B cell (primary cell): ENCODE data around the gene CCDC88C. TPM values are rescaled to one million over a fixed set of nuclear protein-coding genes. Genes with fewer than 3 reads are reported as not detected.

Experiments used
- ATAC-seq: fragments of 200-7000 bp; cut with Tn5 transposase; one replicate; pipeline ENCODE4 v1.10.0; 2021; ENCODE audit warnings: low read depth, mild to moderate bottlenecking, moderate number of reproducible peaks, moderate library complexity
- CTCF ChIA-PET: fragments of 350-600 bp; sonication (Branson Sonifier 250); formaldehyde crosslinking; loops from one replicate; lab custom pipeline; 2021; ENCODE audit warnings: antibody characterized with exemption, inconsistent platforms; lab: Charles Lee
- POLR2A ChIA-PET: fragments of 350-600 bp; sonication (Branson Sonifier 250); formaldehyde crosslinking; loops from one replicate; lab custom pipeline; 2021; ENCODE audit warnings: antibody characterized with exemption; lab: Charles Lee
- DNase-seq: peaks from one replicate; pipeline ENCODE4 v3.0.0; 2013
- H2AFZ ChIP-seq: 2 replicates; pipeline ENCODE4 v1.6.1; 2012; ENCODE audit warnings: mild to moderate bottlenecking, low read depth, low read length; ENCODE audit not compliant: insufficient read depth, poor library complexity, severe bottlenecking
- H3K27ac ChIP-seq, 2 donors: 1 replicate in 1 of 2; 2 replicates in 1 of 2; pipeline ENCODE4 v1.5.1; 2012 to 2013; ENCODE audit warnings: low read length in 2 of 2, mild to moderate bottlenecking in 2 of 2, moderate library complexity in 1 of 2
- H3K27me3 ChIP-seq, 4 experiments: fragments of 200-600 bp in 1 of 4; sonication (generic) in 1 of 4; replicated peaks in 1 of 4; 1 replicate in 2 of 4; 2 replicates in 2 of 4; pipeline versions ENCODE4 v1.6.1 to v1.7.0; 2013 to 2016; ENCODE audit warnings: low read length in 3 of 4, mild to moderate bottlenecking in 2 of 4, mixed read lengths in 1 of 4, moderate library complexity in 1 of 4; ENCODE audit not compliant: insufficient read depth in 4 of 4, control insufficient read depth in 3 of 4; ENCODE audit errors: control extremely low read depth in 1 of 4
- H3K36me3 ChIP-seq, 2 experiments: replicated peaks in 1 of 2; 1 replicate in 1 of 2; 2 replicates in 1 of 2; pipeline versions ENCODE4 v1.6.1 to v1.7.1; 2013; ENCODE audit warnings: low read length in 1 of 2; ENCODE audit not compliant: insufficient read depth in 2 of 2, control insufficient read depth in 1 of 2; ENCODE audit errors: control extremely low read depth in 1 of 2, extremely low read depth in 1 of 2
- H3K4me1 ChIP-seq, 2 donors: fragments of 200-600 bp in 1 of 2; sonication (generic) in 1 of 2; 1 replicate in 1 of 2; 2 replicates in 1 of 2; pipeline versions ENCODE4 v1.5.1 to v1.6.1; 2013 to 2017; ENCODE audit warnings: low read length in 2 of 2; ENCODE audit not compliant: control insufficient read depth in 2 of 2, insufficient read depth in 2 of 2
- H3K4me2 ChIP-seq: replicated peaks from 2 replicates; pipeline ENCODE3; 2012; ENCODE audit warnings: mild to moderate bottlenecking, low read depth, low read length; ENCODE audit not compliant: poor library complexity, severe bottlenecking
- H3K4me3 ChIP-seq, 5 experiments: fragments of 200-600 bp in 1 of 5; sonication (generic) in 1 of 5; 1 replicate in 3 of 5; 2 replicates in 2 of 5; pipeline versions ENCODE4 v1.5.1 to v1.7.0; 2011 to 2016; ENCODE audit warnings: low read length in 4 of 5, mild to moderate bottlenecking in 4 of 5, low read depth in 2 of 5, control low read depth in 1 of 5, moderate library complexity in 1 of 5; ENCODE audit not compliant: insufficient read depth in 1 of 5; ENCODE audit errors: control extremely low read depth in 1 of 5, extremely low read depth in 1 of 5
- H3K79me2 ChIP-seq: fragments of 200-600 bp; sonication (generic); one replicate; pipeline ENCODE4 v1.6.0; 2016; ENCODE audit warnings: low read length; ENCODE audit not compliant: control insufficient read depth, insufficient read depth
- H3K9ac ChIP-seq: fragments of 200-600 bp; sonication (generic); 2 replicates; pipeline ENCODE4 v1.6.1; 2017; ENCODE audit warnings: mild to moderate bottlenecking, low read length, moderate library complexity
- H3K9me3 ChIP-seq, 3 donors: one replicate each; pipeline versions ENCODE4 v1.6.1 to v1.7.1; 2013; ENCODE audit warnings: low read length in 2 of 3; ENCODE audit not compliant: control insufficient read depth in 2 of 3, insufficient read depth in 1 of 3; ENCODE audit errors: control extremely low read depth in 1 of 3
- H4K20me1 ChIP-seq: 2 replicates; pipeline ENCODE4 v1.6.0; 2012; ENCODE audit warnings: mild to moderate bottlenecking, low read length; ENCODE audit not compliant: insufficient read depth, control insufficient read depth, poor library complexity, severe bottlenecking
- H3K27ac Mint-ChIP-seq: one replicate; pipeline ENCODE4 v1.8.0; 2021; ENCODE audit warnings: mixed read lengths
- H3K27me3 Mint-ChIP-seq: one replicate; pipeline ENCODE4 v1.8.0; 2021; ENCODE audit warnings: mixed read lengths
- H3K4me1 Mint-ChIP-seq: one replicate; pipeline ENCODE4 v1.8.0; 2021; ENCODE audit warnings: mixed read lengths
- H3K4me3 Mint-ChIP-seq: one replicate; pipeline ENCODE4 v1.8.0; 2021; ENCODE audit warnings: mixed read lengths
- H3K9me3 Mint-ChIP-seq: one replicate; pipeline ENCODE4 v1.8.0; 2022; ENCODE audit warnings: mixed read lengths; ENCODE audit not compliant: insufficient read depth
- CTCF ChIP-seq: fragments of 200-600 bp; IDR thresholded peaks from one replicate; pipeline ENCODE4 v1.8.0; 2022; ENCODE audit warnings: antibody characterized with exemption, mild to moderate bottlenecking
- EZH2 ChIP-seq: IDR thresholded peaks from 2 replicates; pipeline ENCODE4 v1.6.1; 2012; ENCODE audit warnings: borderline replicate concordance, low read depth, mild to moderate bottlenecking, moderate library complexity, low read length; ENCODE audit not compliant: insufficient read depth, poor library complexity, severe bottlenecking
- WGBS: methylation state at CpG from one replicate; pipeline ENCODE4 v1.1.5; 2013; ENCODE audit warnings: missing lambda C conversion rate; ENCODE audit not compliant: insufficient coverage; 5-methylcytosine and 5-hydroxymethylcytosine counted together
- intact Hi-C: fragments of 100-400 bp; cut with micrococcal nuclease; formaldehyde crosslinking; loops from one replicate; pipeline ENCODE4 v1.10.0; 2022
- polyA plus RNA-seq: library from polyadenylated mRNA; depleted of rRNA; stranded (reverse); fragments of >200 nt; gene quantifications from 2 replicates; pipeline ENCODE4 v1.2.3, GENCODE V29; 2012
- total RNA-seq, 2 donors: library from RNA; stranded (reverse); fragments of 120-200 nt in 1 of 2; gene quantifications; 1 replicate in 1 of 2; 2 replicates in 1 of 2; pipeline versions ENCODE4 v1.2.3 to v1.2.4, GENCODE V29; 2013 to 2022

The CCDC88C gene
- total and polyA plus RNA-seq, 2 donors (not counting 1 experiment from before 2014, with no cell fraction given), result 98.7 to 181 TPM

GRCh38 chr14:91349481-91350074 lies 68.0 kb downstream of the CCDC88C start:
- peak overlapping the region; percentile 47 for H3K27ac Mint-ChIP-seq
- peak overlapping the region; percentile 22 for H3K9ac ChIP-seq
- H3K4me1 Mint-ChIP-seq, result peaks cover 80% of the 10 kb centered on the region
- intact Hi-C loops, result loop anchor here (2.0 kb wide), 2 partner anchors 15 to 25 kb away; no protein-coding TSS in a partner anchor
- peaks cover 82% of the 10 kb centered on the region for H4K20me1 ChIP-seq
- peaks cover 57 to 70% of the 10 kb centered on the region in 2 donors for H3K4me1 ChIP-seq
- H3K36me3 ChIP-seq, result peaks cover 0 to 22% of the 10 kb centered on the region in 2 experiments
- peak overlapping the region; percentile 39 to 82 for H3K27ac ChIP-seq
- ChIA-PET CTCF (interaction anchor here (1.6 to 2.7 kb wide), 4 partner anchors 21 to 69 kb away, joined by 4 to 15 read pairs (median 6); partner anchors contain the start of gene CCDC88C), POLR2A (interaction anchor here (0.6 to 3.2 kb wide), 4 partner anchors 9 to 772 kb away, joined by 3 to 19 read pairs (median 3); partner anchors contain the start of gene CPSF2)
- H3K9me3 ChIP-seq, result no peaks in the 10 kb centered on the region
- WGBS, result 41% methylated on average over 7 of the region's 10 CpGs
- H3K79me2 ChIP-seq, result peaks cover 97% of the 10 kb centered on the region
- peak; percentile 64 for DNase-seq
- peak; percentile 37 for ATAC-seq
- no peaks in the 10 kb centered on the region for H3K27me3 ChIP-seq
- peak overlapping the region in 1 of 5 experiments; percentile 5 for H3K4me3 ChIP-seq
- no peak overlapping the region for H2AFZ ChIP-seq
- H3K4me3 Mint-ChIP-seq, result peak overlapping the region; percentile 40
- TF ChIP-seq EZH2 (no peak), CTCF (no peak)
- no peaks in the 10 kb centered on the region for H3K9me3 Mint-ChIP-seq
- H3K27me3 Mint-ChIP-seq, result no peaks in the 10 kb centered on the region
- peak overlapping the region; percentile 37 for H3K4me2 ChIP-seq
